ENCODE measurements around the gene PARP1. TPM values are rescaled to one million over a fixed set of nuclear protein-coding genes. Genes with fewer than 3 reads are reported as not detected.
"Not testable (repeated sequence)": the region's sequence is repeated elsewhere in the genome, so short reads cannot be mapped to it uniquely, and the experiment has no call there.

PARP1 gene
- total RNA-seq, 4 donors from 2014 or later = 62.3 to 76.9 (median 63.4) TPM

- DNase-seq (ENCODE audit: low spot score) (no peak), ATAC-seq (ENCODE audit: low FRiP score) (no peak)
- no peak for TF ChIP-seq CTCF (IDR thresholded peaks at IDR 0.05)
Observed at GRCh38 chr1:226342656-226343055, 65.2 kb downstream of the PARP1 start.

GRCh38 chr1:226340111-226340510 is 67.8 kb downstream of the PARP1 start:
- DNase-seq (ENCODE audit: low spot score); ATAC-seq (ENCODE audit: low FRiP score): not testable (repeated sequence)

- DNase-seq (ENCODE audit: low spot score) (no peak), ATAC-seq (ENCODE audit: low FRiP score) (no peak)
- TF ChIP-seq CTCF (IDR thresholded peaks at IDR 0.05) = no peak
Observed at GRCh38 chr1:226337276-226337875, 70.5 kb downstream of the PARP1 start.

- DNase-seq (ENCODE audit: low spot score) = no peak
- no peak for TF ChIP-seq CTCF (IDR thresholded peaks at IDR 0.05)
- ATAC-seq (ENCODE audit: low FRiP score) = no peak
Observed at GRCh38 chr1:226335661-226336060, 72.2 kb downstream of the PARP1 start.

GRCh38 chr1:226332947-226333346 is 74.9 kb downstream of the PARP1 start:
- ATAC-seq (ENCODE audit: low FRiP score) (no peak), DNase-seq (ENCODE audit: low spot score) (no peak)
- no peak for TF ChIP-seq CTCF (IDR thresholded peaks at IDR 0.05)

GRCh38 chr1:226329237-226329636 is 78.7 kb downstream of the PARP1 start:
- DNase-seq (ENCODE audit: low spot score) (no peak), ATAC-seq (ENCODE audit: low FRiP score) (no peak)

GRCh38 chr1:226327761-226328162 is 80.1 kb downstream of the PARP1 start:
- no peak for TF ChIP-seq CTCF (IDR thresholded peaks at IDR 0.05)
- DNase-seq (ENCODE audit: low spot score) (no peak), ATAC-seq (ENCODE audit: low FRiP score) (no peak)

More at GRCh38 chr1:226329237-226329636, 78.7 kb downstream of the PARP1 start:
- TF ChIP-seq CTCF (IDR thresholded peaks at IDR 0.05) = no peak

Measured in omental fat pad (tissue), 4 donors.